OCI-LY3 (cell line): ENCODE results near the gene TEAD1.

Source experiments
- CTCF ChIP-seq: fragments of 200-600, 300-600 bp; sonication (generic); IDR thresholded peaks from 2 replicates; pipeline ENCODE4 v1.5.1; 2014; ENCODE audit warnings: antibody characterized with exemption, low read length, low read depth
- EZH2phosphoT487 ChIP-seq: fragments of 200-600 bp; shearing (Covaris generic); IDR thresholded peaks from 2 replicates; pipeline ENCODE4 v1.6.1; 2018; ENCODE audit warnings: antibody characterized with exemption, mixed run types, low read depth

- TF ChIP-seq CTCF (no peak), EZH2phosphoT487 (no peak)
These were observed 7.3 kb upstream of the TEAD1 start for GRCh38 chr11:12666915-12667314.
